Mucosa of rectum (tissue), 2 donors: Measurements from ENCODE around the gene ABCD1.
"Not testable (repeated sequence)": the region's sequence is repeated elsewhere in the genome, so short reads cannot be mapped to it uniquely, and the experiment has no call there.

ENCODE experiments used
- H3K27ac ChIP-seq, 2 donors: one replicate each; pipeline ENCODE4 v1.7.0; 2013; ENCODE audit warnings: inconsistent platforms in 2 of 2, low read depth in 2 of 2, low read length in 2 of 2
- H3K27me3 ChIP-seq, 2 donors: one replicate each; pipeline ENCODE4 v1.7.0; 2013; ENCODE audit warnings: low read length in 2 of 2; ENCODE audit not compliant: control insufficient read depth in 2 of 2, insufficient read depth in 2 of 2
- H3K36me3 ChIP-seq, 2 donors: one replicate each; pipeline ENCODE4 v1.7.0; 2013; ENCODE audit warnings: low read length in 2 of 2; ENCODE audit not compliant: control insufficient read depth in 2 of 2, insufficient read depth in 2 of 2
- H3K4me1 ChIP-seq, 2 donors: one replicate each; pipeline ENCODE4 v1.7.0; 2013; ENCODE audit warnings: low read length in 2 of 2, mild to moderate bottlenecking in 1 of 2; ENCODE audit not compliant: control insufficient read depth in 2 of 2, insufficient read depth in 2 of 2
- H3K4me3 ChIP-seq, 2 donors: one replicate each; pipeline ENCODE4 v1.7.0; 2013; ENCODE audit warnings: low read length in 2 of 2
- H3K9ac ChIP-seq, 2 donors: one replicate each; pipeline ENCODE4 v1.7.0; 2013; ENCODE audit warnings: low read length in 2 of 2, low read depth in 1 of 2, mild to moderate bottlenecking in 1 of 2
- H3K9me3 ChIP-seq, 2 donors: one replicate each; pipeline ENCODE4 v1.7.0; 2013; ENCODE audit warnings: low read length in 2 of 2; ENCODE audit not compliant: control insufficient read depth in 2 of 2
- donor health status: healthy.
- donor health status: Normal muscosa, but diverticular disease.

ABCD1 gene

DNA sequence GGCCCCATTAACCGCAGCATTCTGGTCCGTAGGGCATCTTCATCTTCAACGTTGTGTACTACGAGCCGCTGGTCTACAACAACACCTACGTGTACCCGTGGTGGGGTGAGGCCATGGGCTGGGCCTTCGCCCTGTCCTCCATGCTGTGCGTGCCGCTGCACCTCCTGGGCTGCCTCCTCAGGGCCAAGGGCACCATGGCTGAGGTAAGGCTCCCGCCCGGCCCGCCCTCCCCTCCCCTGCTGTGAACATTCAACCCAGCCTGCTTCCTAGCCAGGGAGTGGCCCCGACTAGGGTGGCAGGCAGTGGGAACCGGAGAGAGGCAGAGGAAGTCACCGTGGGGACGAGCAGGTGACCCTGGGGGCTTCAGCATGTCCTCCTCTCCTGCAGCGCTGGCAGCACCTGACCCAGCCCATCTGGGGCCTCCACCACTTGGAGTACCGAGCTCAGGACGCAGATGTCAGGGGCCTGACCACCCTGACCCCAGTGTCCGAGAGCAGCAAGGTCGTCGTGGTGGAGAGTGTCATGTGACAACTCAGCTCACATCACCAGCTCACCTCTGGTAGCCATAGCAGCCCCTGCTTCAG is 29.9 kb upstream of the ABCD1 start:
- peaks cover 9 to 18% of the 10 kb centered on the region in 2 donors for H3K4me1 ChIP-seq
- peak overlapping the region in 1 of 2 donors; percentile 67 for H3K27ac ChIP-seq
- H3K4me3 ChIP-seq, result no peak overlapping the region

DNA sequence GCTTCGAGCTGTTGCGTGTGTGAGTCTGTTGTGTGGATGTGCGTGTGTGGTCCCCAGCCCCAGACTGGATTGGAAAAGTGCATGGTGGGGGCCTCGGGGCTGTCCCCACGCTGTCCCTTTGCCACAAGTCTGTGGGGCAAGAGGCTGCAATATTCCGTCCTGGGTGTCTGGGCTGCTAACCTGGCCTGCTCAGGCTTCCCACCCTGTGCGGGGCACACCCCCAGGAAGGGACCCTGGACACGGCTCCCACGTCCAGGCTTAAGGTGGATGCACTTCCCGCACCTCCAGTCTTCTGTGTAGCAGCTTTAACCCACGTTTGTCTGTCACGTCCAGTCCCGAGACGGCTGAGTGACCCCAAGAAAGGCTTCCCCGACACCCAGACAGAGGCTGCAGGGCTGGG is 28.6 kb upstream of the ABCD1 start:
- Histone ChIP-seq H3K4me3 (no peak overlapping the region), H3K27me3 (no peaks in the 10 kb centered on the region), H3K4me1 (peaks cover 12 to 26% of the 10 kb centered on the region in 2 donors), H3K9ac (no peak overlapping the region), H3K9me3 (no peaks in the 10 kb centered on the region), H3K36me3 (no peaks in the 10 kb centered on the region), H3K27ac (no peak overlapping the region)

More for the DNA sequence above, 29.9 kb upstream of the ABCD1 start:
- Histone ChIP-seq H3K9me3 (no peaks in the 10 kb centered on the region), H3K9ac (peak overlapping the region in 1 of 2 donors; percentile 39), H3K36me3 (no peaks in the 10 kb centered on the region), H3K27me3 (no peaks in the 10 kb centered on the region)

DNA sequence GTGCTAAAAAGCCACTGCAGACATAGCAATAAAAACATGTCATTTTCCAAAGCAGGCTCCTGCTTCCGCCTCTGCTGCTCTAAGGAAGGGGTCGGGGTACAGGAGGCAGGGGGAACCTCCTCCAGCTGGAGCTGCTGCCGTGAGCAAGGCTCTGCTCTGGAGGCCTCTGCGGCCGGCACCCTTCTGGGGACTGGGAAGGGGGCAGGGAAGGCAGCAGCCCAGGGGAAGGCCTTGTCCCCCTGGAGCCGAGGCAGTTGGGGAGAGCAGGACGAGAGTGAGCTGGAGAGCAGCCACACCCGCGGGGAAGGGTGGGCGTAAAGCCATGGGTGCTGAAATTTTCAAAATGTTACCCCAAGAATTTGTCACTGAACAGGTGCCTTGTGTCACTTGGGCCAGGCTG is 28.1 kb upstream of the ABCD1 start:
- not testable (repeated sequence) for H3K4me3 ChIP-seq, H3K36me3 ChIP-seq, H3K27ac ChIP-seq, H3K9ac ChIP-seq, H3K27me3 ChIP-seq, H3K9me3 ChIP-seq
- peaks cover 12 to 30% of the 10 kb centered on the region in 2 donors for H3K4me1 ChIP-seq

DNA sequence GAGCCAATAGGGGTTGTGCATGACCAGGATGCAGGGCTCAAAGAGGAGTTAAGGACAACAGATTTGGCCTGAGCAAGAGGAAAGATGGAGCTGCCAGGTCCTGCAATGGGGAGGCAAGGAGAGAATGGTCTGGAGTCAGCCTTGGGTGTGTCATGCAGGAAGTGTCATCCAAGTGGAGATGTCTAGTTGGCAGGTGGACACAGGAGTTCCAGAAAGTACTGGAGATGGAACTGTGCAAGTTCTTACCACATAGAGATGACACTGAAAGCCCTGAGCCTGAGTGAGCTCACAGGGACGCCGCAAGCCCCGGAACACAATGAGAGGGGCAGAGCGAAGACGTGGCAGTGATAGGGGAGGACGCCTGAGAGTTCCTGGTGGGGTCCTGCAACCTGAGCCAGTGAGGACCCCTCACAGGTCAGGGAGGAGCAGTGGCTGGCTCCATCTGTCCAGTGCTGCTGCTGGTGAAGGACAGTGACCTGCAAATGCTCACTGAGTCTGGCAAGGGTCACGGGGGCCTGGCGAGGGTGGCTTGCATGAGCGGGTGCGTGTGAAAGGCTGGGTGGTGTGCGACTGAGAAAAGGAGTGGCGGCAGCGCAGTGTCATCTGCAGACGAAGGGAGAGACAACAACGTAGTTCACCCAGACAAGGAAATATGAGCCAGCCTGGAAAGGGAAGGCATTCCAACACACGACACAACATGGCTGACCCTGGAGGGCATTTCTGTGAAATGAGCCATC is 27.5 kb upstream of the ABCD1 start:
- not testable (repeated sequence) for H3K9ac ChIP-seq, H3K4me3 ChIP-seq, H3K27me3 ChIP-seq, H3K9me3 ChIP-seq, H3K36me3 ChIP-seq
- Histone ChIP-seq H3K27ac (peak overlapping the region in 1 of 2 donors; percentile 95), H3K4me1 (peaks cover 15 to 31% of the 10 kb centered on the region in 2 donors)

DNA sequence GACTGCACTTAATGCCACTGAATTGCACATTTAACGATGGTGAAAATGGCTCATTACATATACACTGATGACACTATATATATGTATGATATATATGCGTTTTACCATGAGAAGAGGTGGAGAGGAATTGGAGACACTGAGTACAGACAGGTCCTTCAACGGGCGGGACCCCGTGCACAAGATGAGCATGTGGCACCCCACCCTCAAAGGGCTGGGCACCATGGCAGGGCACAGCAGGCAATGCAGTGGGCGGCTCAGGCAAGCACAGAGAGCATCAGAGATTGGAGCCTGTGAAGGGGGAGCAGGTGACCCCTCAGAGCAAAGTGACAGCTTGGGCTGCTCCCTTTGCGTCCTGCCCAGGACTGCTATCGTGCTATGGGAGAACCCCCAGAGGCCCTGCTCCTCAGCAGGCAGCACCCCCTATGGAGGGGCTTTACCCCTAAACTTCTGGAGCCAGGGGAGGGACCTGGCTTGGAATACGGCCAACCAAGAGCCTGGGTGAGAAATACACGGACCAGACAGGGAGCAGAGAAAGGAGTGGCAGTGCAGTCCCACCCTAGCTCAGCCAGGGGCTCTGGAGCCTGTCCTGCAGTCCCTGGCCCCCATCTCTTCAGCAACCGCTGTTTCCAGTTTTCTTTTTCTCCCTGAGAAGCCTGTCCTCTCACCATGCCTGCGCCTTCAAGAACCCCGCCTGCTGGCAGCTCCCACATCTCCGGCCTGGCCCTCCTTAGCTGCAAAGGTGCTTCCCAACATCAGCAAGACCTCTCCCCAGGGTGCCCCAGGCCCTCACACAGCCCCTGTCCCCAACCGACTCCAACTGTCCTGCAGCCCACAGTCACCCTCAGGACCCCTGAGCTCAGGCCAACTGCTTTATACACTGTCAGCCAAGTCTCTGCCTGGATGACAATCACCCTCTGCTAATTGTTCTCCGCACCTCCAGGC is 26.5 kb upstream of the ABCD1 start:
- H3K4me1 ChIP-seq, result peaks cover 20 to 38% of the 10 kb centered on the region in 2 donors
- no peaks in the 10 kb centered on the region for H3K27me3 ChIP-seq
- H3K27ac ChIP-seq, result peak overlapping the region; percentile 61 to 95
- H3K4me3 ChIP-seq, result no peak overlapping the region
- peak overlapping the region in 1 of 2 donors; percentile 80 for H3K9ac ChIP-seq
- peaks cover 3 to 5% of the 10 kb centered on the region in 2 donors for H3K36me3 ChIP-seq
- H3K9me3 ChIP-seq, result no peaks in the 10 kb centered on the region

DNA sequence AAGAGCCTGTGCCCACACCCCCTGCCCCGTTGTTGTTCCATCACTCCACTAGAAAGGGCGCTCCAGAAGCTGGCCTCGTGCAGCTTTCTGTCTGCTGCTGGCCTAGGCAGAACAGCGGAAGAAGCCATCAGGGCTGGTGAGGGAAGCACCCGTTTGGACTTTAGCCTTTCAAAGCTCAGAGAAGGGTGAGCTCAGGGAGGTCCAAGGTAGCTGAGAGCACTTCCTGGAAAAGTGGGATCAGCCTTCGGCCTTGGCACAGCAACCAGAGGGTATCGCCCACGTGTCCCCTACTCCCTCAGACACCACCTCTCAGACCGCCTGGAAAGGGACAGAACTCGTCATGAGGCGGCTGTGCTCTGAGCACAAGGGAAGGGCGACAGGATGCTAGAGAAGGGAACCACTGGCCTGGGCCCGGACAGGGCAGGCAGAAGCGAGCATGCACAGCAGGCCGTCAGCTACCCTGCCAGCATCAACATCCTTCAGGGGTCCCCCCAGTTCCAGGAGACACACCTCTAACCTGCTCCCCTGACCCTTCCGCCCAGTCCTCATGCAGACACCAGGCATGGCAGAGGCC is 25.4 kb upstream of the ABCD1 start:
- not testable (repeated sequence) for H3K9me3 ChIP-seq, H3K36me3 ChIP-seq, H3K4me3 ChIP-seq, H3K27me3 ChIP-seq
- Histone ChIP-seq H3K4me1 (peaks cover 24 to 43% of the 10 kb centered on the region in 2 donors), H3K9ac (peak overlapping the region in 1 of 2 donors; percentile 80), H3K27ac (peak overlapping the region; percentile 91 to 95)

DNA sequence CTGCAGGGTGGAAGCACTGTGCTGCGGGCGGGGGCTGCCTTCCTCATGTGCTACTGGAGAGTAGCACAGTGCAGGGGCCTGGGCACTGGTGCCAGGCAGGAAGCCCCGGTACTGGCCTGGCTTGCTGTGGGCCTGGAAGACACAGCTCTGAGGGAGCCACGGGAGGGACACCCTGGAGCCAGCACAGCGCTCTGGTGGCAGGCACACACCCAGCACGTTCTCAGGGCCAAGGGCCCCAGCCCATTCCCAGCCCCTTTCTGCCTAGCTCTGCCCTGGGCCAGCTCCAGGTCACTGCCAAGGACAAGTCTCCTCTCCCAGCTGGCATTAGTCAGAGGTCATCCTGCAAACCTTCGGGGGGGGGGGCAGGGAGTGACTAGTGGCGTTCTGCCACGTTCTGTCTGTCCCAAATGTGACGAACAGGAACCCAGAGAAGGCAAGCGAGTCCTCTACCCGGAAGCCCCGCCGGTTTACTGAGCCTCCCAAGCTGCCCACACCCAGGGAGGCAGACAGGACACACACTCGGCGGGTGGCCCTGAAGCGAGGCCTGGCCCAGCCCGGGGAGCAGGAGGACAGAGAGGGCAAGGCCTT is 24.8 kb upstream of the ABCD1 start:
- Histone ChIP-seq H3K9ac (peak overlapping the region in 1 of 2 donors; percentile 80), H3K4me1 (peaks cover 24 to 43% of the 10 kb centered on the region in 2 donors), H3K27ac (peak overlapping the region; percentile 91 to 95)
- H3K9me3 ChIP-seq, H3K4me3 ChIP-seq, H3K27me3 ChIP-seq, H3K36me3 ChIP-seq: not testable (repeated sequence)

DNA sequence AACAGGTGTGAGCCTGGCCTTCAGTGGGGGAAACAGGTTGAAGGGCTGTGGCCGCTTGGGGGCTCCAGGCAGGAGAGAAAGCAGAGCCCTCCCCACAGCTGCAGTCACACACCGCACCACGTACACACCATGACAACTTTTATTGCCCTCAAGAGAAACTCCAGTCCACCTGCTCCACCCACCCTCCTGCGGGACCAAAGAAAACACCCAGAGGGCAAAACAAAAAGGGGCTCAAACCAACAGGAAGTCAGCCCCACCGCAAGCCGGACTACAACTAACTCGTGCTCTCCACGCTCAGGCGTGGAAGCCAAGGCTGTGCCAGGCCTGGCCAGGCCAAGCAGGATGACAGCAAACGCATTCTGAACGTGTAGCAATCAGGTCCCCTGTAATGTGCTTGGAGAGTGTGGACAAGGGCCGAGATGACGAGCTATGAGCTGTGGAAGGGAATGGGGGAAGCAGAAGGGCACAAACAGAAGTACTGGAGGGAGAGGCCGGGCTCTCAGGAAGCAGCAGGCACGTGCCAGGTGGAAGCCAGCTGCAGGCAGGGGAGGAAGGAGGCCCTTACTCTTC is 24.2 kb upstream of the ABCD1 start:
- Histone ChIP-seq H3K36me3 (peaks cover 5 to 7% of the 10 kb centered on the region in 2 donors), H3K4me3 (no peak overlapping the region), H3K4me1 (peaks cover 24 to 43% of the 10 kb centered on the region in 2 donors), H3K9me3 (no peaks in the 10 kb centered on the region), H3K27me3 (no peaks in the 10 kb centered on the region), H3K27ac (peak overlapping the region; percentile 91 to 95), H3K9ac (peak overlapping the region in 1 of 2 donors; percentile 80)

DNA sequence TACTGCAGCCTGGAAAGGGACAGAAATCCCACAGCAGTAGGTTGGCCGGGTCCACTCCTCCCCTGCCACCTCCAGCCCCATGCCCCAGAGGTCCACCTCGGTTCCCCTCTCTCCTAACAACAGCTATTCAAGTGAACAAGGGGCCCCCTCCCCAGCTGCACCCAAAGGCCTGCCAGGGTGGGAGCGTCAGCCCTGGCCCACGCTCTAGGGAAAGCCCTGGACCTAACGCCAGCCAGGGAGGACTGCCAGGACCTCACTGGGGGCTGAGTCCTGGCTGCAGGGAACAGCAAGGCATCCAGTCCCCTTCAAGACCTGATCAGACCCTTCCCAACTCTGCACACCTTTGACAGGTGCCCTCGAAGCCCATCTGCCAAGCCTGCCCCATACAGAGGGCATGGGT is 23.7 kb upstream of the ABCD1 start:
- no peaks in the 10 kb centered on the region for H3K27me3 ChIP-seq
- no peak overlapping the region for H3K4me3 ChIP-seq
- H3K36me3 ChIP-seq, result peaks cover 5 to 7% of the 10 kb centered on the region in 2 donors
- no peaks in the 10 kb centered on the region for H3K9me3 ChIP-seq
- peak overlapping the region in 1 of 2 donors; percentile 80 for H3K9ac ChIP-seq
- H3K27ac ChIP-seq, result peak overlapping the region; percentile 91 to 95
- H3K4me1 ChIP-seq, result peaks cover 24 to 43% of the 10 kb centered on the region in 2 donors
